Smooth muscle cell (in vitro differentiated cells): Measurements from ENCODE around the gene PLIN5. TPM values are rescaled to one million over a fixed set of nuclear protein-coding genes. Genes with fewer than 3 reads are reported as not detected.

Source experiments
- DNase-seq: peaks from one replicate; lab custom pipeline; 2025; ENCODE audit not compliant: unreplicated experiment; lab: John Stamatoyannopoulos, UW
- H2AFZ ChIP-seq: fragments of 200-600 bp; sonication (generic); 2 replicates; pipeline ENCODE4 v1.6.0; 2016; ENCODE audit warnings: antibody characterized with exemption, low read depth, mild to moderate bottlenecking
- H3F3A ChIP-seq: fragments of 200-600 bp; sonication (generic); 2 replicates; pipeline ENCODE4 v1.6.0; 2017; ENCODE audit warnings: antibody characterized with exemption, low read depth
- H3K27ac ChIP-seq: fragments of 200-600 bp; sonication (generic); 2 replicates; pipeline ENCODE4 v1.5.1; 2016; ENCODE audit warnings: low read depth, mild to moderate bottlenecking
- H3K27me3 ChIP-seq: fragments of 200-600 bp; sonication (generic); 2 replicates; pipeline ENCODE4 v1.6.1; 2016; ENCODE audit warnings: low read depth, mild to moderate bottlenecking
- H3K36me3 ChIP-seq: fragments of 200-600 bp; sonication (generic); 2 replicates; pipeline ENCODE4 v1.5.1; 2016; ENCODE audit warnings: low read depth
- H3K4me1 ChIP-seq: fragments of 200-600 bp; sonication (generic); 2 replicates; pipeline ENCODE4 v1.5.1; 2016; ENCODE audit warnings: low read depth
- H3K4me2 ChIP-seq: fragments of 200-600 bp; sonication (generic); 2 replicates; pipeline ENCODE4 v1.6.0; 2016; ENCODE audit warnings: mild to moderate bottlenecking
- H3K4me3 ChIP-seq: fragments of 200-600 bp; sonication (generic); 2 replicates; pipeline ENCODE4 v1.5.1; 2016; ENCODE audit warnings: mild to moderate bottlenecking
- H3K79me2 ChIP-seq: fragments of 200-600 bp; sonication (generic); 2 replicates; pipeline ENCODE4 v1.6.0; 2016; ENCODE audit warnings: low read depth, mild to moderate bottlenecking
- H3K9ac ChIP-seq: fragments of 200-600 bp; sonication (generic); 2 replicates; pipeline ENCODE4 v1.6.0; 2016; ENCODE audit warnings: low read depth
- H3K9me3 ChIP-seq: fragments of 200-600 bp; sonication (generic); replicated peaks from 2 replicates; pipeline ENCODE4 v1.5.1; 2016; ENCODE audit warnings: low read depth
- H4K20me1 ChIP-seq: fragments of 200-600 bp; sonication (generic); 2 replicates; pipeline ENCODE4 v1.6.0; 2016; ENCODE audit warnings: low read depth
- WGBS: methylation state at CpG from one replicate; pipeline ENCODE4 v1.1.7; 2016; ENCODE audit warnings: low lambda C conversion rate; 5-methylcytosine and 5-hydroxymethylcytosine counted together
- polyA plus RNA-seq: library from polyadenylated mRNA; unstranded; fragments of >200 nt; fragmentation: Nextera tagmentation; extraction: Ambion mirVana; gene quantifications from 2 replicates; pipeline ENCODE4 v1.2.1, GENCODE V29; 2016
- total RNA-seq: library from RNA; depleted of rRNA; stranded (reverse); fragments of >200 nt; gene quantifications from 2 replicates; pipeline ENCODE4 v1.2.3, GENCODE V29; 2014
- TF ChIP-seq, protein P1 (sequence below): fragments of 200-600 bp; sonication (generic); IDR thresholded peaks from 2 replicates; pipeline ENCODE4 v1.5.1; 2017; ENCODE audit warnings: borderline replicate concordance, mild to moderate bottlenecking, antibody characterized with exemption; ENCODE audit not compliant: insufficient read depth, poor library complexity, severe bottlenecking

The PLIN5 gene
- total and polyA plus RNA-seq, 2 experiments from 2014 or later, result not detected

DNA sequence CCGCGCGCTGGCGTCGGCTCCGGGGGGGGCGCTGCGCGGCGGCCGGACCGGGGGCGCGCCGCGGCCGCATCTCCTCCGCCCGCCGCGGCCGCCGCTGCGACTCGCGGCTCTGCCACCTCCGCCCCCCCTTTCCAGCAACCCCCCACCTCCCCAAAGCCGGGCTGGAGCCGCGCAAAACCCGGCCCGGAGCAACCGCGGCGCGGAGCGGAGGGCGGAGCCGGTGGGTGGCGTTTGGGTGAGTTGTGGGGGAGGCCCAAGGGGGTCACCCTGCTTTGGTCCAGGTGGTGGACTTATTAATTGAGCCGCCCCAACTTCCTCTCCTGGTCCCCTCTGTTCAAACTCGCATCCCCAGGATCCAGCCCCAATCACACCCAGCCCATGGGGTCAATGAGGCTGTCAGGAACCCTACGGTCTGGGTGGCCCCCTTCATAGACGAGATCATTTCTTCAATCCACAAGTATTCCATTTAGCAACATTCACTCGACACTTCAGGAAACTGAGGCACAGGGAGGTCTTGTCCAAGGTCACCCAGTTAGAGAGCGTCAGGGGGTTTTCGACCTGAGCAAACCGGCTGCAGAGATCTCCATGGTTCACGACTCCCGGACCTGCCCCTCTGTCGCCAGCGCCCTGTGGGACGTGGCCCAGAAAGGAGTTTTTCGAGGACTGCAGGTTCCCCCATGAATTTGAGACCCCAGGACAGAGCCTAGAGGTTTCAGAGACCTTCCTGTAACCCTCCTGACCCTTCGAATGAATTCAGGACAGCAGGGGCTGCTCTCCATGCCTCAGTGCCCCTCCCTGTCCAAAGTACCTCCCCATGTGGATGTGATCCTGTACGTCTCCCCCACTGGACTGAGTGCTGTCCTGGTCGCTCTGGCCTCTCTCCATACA is 46.9 kb upstream of the PLIN5 start:
- 38% methylated on average over 21 of the region's 57 CpGs for WGBS
- Histone ChIP-seq H4K20me1 (no peaks in the 10 kb centered on the region), H3K4me3 (no peak overlapping the region), H3K27me3 (peaks cover 20% of the 10 kb centered on the region), H3K79me2 (no peaks in the 10 kb centered on the region), H3K27ac (no peak overlapping the region), H3K9ac (no peak overlapping the region), H3F3A (peaks cover 10% of the 10 kb centered on the region), H3K4me1 (no peaks in the 10 kb centered on the region), H3K9me3 (no peaks in the 10 kb centered on the region), H2AFZ (no peak overlapping the region), H3K4me2 (no peak overlapping the region), H3K36me3 (no peaks in the 10 kb centered on the region)
- no peak for DNase-seq
- TF ChIP-seq, protein P1, sequence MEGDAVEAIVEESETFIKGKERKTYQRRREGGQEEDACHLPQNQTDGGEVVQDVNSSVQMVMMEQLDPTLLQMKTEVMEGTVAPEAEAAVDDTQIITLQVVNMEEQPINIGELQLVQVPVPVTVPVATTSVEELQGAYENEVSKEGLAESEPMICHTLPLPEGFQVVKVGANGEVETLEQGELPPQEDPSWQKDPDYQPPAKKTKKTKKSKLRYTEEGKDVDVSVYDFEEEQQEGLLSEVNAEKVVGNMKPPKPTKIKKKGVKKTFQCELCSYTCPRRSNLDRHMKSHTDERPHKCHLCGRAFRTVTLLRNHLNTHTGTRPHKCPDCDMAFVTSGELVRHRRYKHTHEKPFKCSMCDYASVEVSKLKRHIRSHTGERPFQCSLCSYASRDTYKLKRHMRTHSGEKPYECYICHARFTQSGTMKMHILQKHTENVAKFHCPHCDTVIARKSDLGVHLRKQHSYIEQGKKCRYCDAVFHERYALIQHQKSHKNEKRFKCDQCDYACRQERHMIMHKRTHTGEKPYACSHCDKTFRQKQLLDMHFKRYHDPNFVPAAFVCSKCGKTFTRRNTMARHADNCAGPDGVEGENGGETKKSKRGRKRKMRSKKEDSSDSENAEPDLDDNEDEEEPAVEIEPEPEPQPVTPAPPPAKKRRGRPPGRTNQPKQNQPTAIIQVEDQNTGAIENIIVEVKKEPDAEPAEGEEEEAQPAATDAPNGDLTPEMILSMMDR, result no peak

DNA sequence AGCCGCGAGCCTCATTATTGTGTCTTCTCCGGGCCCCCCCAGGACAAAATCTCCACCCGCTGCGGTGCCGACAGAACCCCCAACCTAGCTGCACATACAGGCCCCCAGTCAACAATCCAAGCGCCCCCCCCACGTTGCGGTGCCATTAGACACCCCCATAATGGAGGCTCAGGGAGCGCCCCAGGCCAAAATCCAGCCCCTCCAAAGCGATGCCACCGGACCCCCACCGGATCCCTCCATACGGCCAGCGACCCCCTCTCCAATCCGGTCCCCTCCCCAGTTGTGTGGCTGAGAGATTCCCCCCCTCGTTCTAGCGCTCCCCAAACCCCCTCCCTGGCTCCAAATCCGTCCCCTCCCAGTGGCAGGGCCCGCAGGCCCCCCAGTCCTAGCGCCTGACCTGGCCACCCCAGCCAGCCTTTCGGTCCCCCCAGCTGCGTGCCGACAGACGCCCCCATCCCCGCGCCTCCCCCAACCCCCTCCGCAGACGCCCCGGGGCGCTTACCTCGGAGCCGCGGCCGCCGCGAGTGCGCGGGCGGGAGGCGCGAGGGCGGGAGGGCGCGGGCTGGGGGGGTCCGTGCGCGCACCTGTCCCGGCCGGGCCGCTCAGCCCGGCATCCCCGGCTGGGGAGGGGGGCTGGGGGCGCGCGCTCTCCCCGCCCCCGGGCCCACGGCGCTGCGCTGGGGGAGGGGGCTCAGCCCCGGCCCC is 46.1 kb upstream of the PLIN5 start:
- no peak overlapping the region for H3K27ac ChIP-seq
- no peaks in the 10 kb centered on the region for H3K9me3 ChIP-seq
- peak overlapping the region; percentile 81 for H3K4me2 ChIP-seq
- H3K4me3 ChIP-seq, result peak overlapping the region; percentile 42
- no peaks in the 10 kb centered on the region for H3K4me1 ChIP-seq
- peaks cover 14% of the 10 kb centered on the region for H3F3A ChIP-seq
- no peaks in the 10 kb centered on the region for H3K79me2 ChIP-seq
- H3K36me3 ChIP-seq, result no peaks in the 10 kb centered on the region
- H3K9ac ChIP-seq, result no peak overlapping the region
- WGBS, result 0% methylated on average over 14 of the region's 62 CpGs
- no peaks in the 10 kb centered on the region for H4K20me1 ChIP-seq
- peaks cover 20% of the 10 kb centered on the region for H3K27me3 ChIP-seq
- no peak overlapping the region for H2AFZ ChIP-seq
- no peak for DNase-seq
- TF ChIP-seq, protein P1, result no peak

DNA sequence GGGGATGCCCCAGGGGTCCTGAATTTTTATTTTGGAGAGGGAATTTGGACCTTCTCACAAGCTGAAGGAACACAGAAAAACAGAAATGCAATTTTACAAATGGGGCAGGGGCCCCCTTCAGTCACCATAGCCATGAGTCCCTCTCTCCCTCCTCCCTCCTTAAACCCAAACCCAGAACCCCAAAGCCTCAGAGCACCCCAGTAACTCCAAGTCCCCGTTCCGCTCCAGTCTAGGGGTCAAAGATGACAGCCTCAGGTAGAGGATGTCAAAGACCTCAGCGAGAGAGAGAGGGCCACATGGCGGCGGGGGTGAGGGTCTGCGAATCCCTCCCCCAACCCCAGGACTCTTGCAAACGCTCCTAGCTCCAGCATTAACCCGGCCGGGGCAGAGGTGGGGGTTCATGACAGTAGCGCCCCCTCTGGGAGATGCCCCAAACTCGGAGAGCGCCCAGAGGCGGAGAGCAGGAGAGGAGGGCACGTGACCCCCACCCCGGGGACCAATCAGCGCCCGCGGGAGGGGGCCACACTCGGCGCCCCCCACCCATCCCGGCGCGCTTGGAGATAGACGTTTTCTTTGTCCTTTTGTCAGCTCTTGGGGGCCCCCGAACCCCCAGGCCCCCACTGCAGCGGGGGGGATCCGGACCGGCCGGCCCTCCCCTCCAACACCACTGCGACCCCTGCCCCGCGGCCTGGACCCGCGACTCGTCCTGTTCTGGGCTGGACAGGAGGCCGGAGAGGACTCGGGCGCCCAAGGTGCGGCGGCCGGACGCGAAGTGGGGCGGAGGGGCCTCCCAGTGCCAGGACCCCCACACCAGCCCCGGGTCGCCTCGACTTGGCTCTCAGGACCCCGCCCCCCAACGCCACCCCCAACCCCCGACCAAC is 45.2 kb upstream of the PLIN5 start:
- Histone ChIP-seq H3F3A (peaks cover 15% of the 10 kb centered on the region), H3K4me1 (peaks cover 5% of the 10 kb centered on the region), H3K4me3 (peak overlapping the region; percentile 42), H2AFZ (no peak overlapping the region), H3K9ac (no peak overlapping the region), H4K20me1 (no peaks in the 10 kb centered on the region), H3K79me2 (no peaks in the 10 kb centered on the region), H3K4me2 (peak overlapping the region; percentile 81), H3K27me3 (peaks cover 20% of the 10 kb centered on the region), H3K36me3 (no peaks in the 10 kb centered on the region), H3K9me3 (no peaks in the 10 kb centered on the region), H3K27ac (no peak overlapping the region)
- TF ChIP-seq, protein P1, result no peak
- no peak for DNase-seq
- WGBS, result 16% methylated on average over 30 of the region's 50 CpGs
